ENCODE measurements around the gene NAV2. TPM values are rescaled to one million over a fixed set of nuclear protein-coding genes. Genes with fewer than 3 reads are reported as not detected.

The NAV2 gene, protein sequence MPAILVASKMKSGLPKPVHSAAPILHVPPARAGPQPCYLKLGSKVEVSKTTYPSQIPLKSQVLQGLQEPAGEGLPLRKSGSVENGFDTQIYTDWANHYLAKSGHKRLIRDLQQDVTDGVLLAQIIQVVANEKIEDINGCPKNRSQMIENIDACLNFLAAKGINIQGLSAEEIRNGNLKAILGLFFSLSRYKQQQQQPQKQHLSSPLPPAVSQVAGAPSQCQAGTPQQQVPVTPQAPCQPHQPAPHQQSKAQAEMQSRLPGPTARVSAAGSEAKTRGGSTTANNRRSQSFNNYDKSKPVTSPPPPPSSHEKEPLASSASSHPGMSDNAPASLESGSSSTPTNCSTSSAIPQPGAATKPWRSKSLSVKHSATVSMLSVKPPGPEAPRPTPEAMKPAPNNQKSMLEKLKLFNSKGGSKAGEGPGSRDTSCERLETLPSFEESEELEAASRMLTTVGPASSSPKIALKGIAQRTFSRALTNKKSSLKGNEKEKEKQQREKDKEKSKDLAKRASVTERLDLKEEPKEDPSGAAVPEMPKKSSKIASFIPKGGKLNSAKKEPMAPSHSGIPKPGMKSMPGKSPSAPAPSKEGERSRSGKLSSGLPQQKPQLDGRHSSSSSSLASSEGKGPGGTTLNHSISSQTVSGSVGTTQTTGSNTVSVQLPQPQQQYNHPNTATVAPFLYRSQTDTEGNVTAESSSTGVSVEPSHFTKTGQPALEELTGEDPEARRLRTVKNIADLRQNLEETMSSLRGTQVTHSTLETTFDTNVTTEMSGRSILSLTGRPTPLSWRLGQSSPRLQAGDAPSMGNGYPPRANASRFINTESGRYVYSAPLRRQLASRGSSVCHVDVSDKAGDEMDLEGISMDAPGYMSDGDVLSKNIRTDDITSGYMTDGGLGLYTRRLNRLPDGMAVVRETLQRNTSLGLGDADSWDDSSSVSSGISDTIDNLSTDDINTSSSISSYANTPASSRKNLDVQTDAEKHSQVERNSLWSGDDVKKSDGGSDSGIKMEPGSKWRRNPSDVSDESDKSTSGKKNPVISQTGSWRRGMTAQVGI (N-terminal part only)
- polyA plus RNA-seq: 4.0 to 8.7 TPM (median 7.5 TPM) in 3 replicates
- polyA plus RNA-seq (2011; ENCODE audit: low read depth): 4.6 TPM
- polyA plus RNA-seq (2011; cell fraction: cytosol; rRNA removed): 3.4 and 4.5 TPM in 2 replicates
- 15.0 and 17.8 TPM in 2 replicates for polyA plus RNA-seq (2011; cell fraction: nucleus; rRNA removed)
- 5.7 and 7.0 TPM in 2 replicates for polyA plus RNA-seq (2012; ENCODE audit: low replicate concordance)
- polyA minus RNA-seq: 15.8 to 39.2 TPM (median 26.1 TPM) in 3 replicates
- 4.8 TPM for polyA minus RNA-seq (2011; cell fraction: cytosol; rRNA and poly(A)+ RNA removed)
- 20.9 and 44.0 TPM in 2 replicates for polyA minus RNA-seq (2011; cell fraction: nucleus; rRNA and poly(A)+ RNA removed)

DNA sequence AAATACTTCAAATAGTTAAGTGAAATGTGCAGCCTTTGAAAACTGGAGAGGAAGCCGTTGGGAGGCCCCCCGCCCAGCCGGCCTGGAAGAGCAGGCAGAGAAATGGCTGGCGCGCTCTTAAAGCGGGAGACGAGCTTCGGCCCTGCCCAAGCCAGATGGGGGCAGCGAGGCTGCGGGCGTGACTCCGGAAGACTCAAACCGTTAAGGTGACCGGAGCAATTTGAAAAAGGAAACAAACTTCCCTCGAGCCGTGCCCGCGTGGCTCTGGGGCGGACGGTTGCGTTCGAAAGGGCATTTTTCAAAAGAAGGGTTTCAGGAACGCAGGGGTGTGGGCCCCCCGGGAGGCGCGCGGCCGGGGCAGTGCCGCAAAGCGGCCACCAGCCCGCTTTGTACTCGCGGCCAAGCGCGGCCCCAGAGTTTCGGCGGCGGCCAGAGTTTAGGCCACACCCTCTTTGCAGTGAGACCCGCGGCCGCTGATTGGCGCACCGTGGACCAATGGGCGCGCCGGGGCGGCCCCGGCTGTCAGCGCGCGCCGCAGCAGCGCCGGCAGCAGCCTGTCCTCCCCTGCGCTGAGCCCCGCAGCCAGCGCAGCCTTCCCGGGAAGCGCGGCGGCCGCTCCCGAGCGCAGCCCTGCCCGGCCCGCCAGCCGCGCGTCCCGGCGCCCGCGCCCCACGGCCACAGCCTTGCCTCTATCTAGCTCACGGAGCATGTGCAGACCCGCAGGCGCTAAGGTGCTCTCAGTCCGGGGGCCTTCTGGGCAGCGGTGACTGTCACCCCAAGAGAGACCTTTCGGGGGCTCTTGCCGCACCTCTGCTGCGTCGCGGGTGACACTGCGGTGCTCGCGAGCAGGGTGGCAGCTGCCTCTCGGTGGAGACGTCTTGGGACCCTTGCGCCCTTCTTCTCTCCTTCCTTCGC, at the start of gene NAV2:
Gene NAV2, plus strand, starts transcription at position 557 of the 915 bp plus-strand sequence. CDS start 859 bp downstream, outside the sequence.
- Histone ChIP-seq H4K20me1 (ENCODE audit: control insufficient read depth, extremely low read depth, insufficient read depth, low read length) (no peaks in the 10 kb centered on the region), H3K27ac (ENCODE audit: control insufficient read depth, insufficient read depth, low read length) (no peak within 1 kb of the TSS), H3K79me2 (ENCODE audit: control insufficient read depth, insufficient read depth, low read length) (no peaks in the 10 kb centered on the region), H3K4me1 (ENCODE audit: control insufficient read depth, extremely low read depth, insufficient read depth, low read length) (peaks cover 12% of the 10 kb centered on the region), H3K9me1 (ENCODE audit: control insufficient read depth, extremely low read depth, insufficient read depth, low read length) (no peaks in the 10 kb centered on the region), H3K9ac (ENCODE audit: control insufficient read depth, extremely low read depth, insufficient read depth, low read length) (peak within 1 kb of the TSS; percentile 71), H2AFZ (ENCODE audit: control insufficient read depth, low read length) (peak within 1 kb of the TSS; percentile 67), H3K4me3 (ENCODE audit: control insufficient read depth in 2 of 3, extremely low read depth in 1 of 3, insufficient read depth in 2 of 3, low read depth in 1 of 3, low read length in 3 of 3) (peak within 1 kb of the TSS; percentile 52 to 70 (median 64)), H3K9me3 (ENCODE audit: control insufficient read depth, low read depth, low read length) (no peaks in the 10 kb centered on the region), H3K36me3 (ENCODE audit: control insufficient read depth in 2 of 2, extremely low read depth in 1 of 2, insufficient read depth in 2 of 2, low read length in 2 of 2) (no peaks in the 10 kb centered on the region), H3K27me3 (ENCODE audit: control insufficient read depth, extremely low read depth, insufficient read depth, low read length) (peaks cover 43% of the 10 kb centered on the region), H3K4me2 (ENCODE audit: control insufficient read depth, extremely low read depth, insufficient read depth, low read depth, low read length) (peak within 1 kb of the TSS; percentile 74)
- TF ChIP-seq, protein P1, sequence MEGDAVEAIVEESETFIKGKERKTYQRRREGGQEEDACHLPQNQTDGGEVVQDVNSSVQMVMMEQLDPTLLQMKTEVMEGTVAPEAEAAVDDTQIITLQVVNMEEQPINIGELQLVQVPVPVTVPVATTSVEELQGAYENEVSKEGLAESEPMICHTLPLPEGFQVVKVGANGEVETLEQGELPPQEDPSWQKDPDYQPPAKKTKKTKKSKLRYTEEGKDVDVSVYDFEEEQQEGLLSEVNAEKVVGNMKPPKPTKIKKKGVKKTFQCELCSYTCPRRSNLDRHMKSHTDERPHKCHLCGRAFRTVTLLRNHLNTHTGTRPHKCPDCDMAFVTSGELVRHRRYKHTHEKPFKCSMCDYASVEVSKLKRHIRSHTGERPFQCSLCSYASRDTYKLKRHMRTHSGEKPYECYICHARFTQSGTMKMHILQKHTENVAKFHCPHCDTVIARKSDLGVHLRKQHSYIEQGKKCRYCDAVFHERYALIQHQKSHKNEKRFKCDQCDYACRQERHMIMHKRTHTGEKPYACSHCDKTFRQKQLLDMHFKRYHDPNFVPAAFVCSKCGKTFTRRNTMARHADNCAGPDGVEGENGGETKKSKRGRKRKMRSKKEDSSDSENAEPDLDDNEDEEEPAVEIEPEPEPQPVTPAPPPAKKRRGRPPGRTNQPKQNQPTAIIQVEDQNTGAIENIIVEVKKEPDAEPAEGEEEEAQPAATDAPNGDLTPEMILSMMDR (optimal IDR thresholded peaks at IDR 0.05 in 1 of 3, IDR thresholded peaks at IDR 0.05 in 1 of 3, conservative IDR thresholded peaks at IDR 0.05 in 1 of 3; ENCODE audit: extremely low read depth in 1 of 3, insufficient read depth in 2 of 3, low read length in 3 of 3): no peak
- TF ChIP-seq EZH2 (IDR thresholded peaks at IDR 0.05; ENCODE audit: low read length): no peak
- DNase-seq (ENCODE audit: low read depth, low spot score) (peak; percentile 19), FAIRE-seq (no peak)
- dilution Hi-C loops (cut with MboI; ENCODE audit: extremely low pct_ligation_motif_present, low sequenced_read_pairs): no loop called here

DNA sequence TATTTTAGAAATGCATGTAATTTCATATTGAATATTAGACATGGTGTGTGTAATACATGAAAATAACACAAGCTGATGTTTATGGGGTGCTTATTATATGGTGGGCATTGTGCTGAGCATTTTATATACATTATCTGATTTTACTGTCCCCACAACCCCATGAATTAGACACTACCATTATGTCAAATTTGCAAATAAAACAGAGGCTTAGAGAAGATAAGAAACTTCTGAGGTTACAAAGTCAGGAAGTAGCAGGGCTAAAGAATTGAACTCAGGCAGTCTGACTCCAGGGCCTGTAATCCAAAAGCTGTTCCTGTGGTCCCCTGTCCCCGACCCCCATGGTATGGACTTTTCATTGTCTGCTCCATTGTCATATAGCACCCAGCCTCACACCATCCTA, 49.4 kb upstream of the NAV2 start:
- H3K4me3 ChIP-seq (ENCODE audit: control insufficient read depth in 2 of 3, extremely low read depth in 1 of 3, insufficient read depth in 2 of 3, low read depth in 1 of 3, low read length in 3 of 3): no peak overlapping the region
- H3K9me1 ChIP-seq (ENCODE audit: control insufficient read depth, extremely low read depth, insufficient read depth, low read length): no peaks in the 10 kb centered on the region
- TF ChIP-seq, protein P1 (optimal IDR thresholded peaks at IDR 0.05 in 1 of 3, IDR thresholded peaks at IDR 0.05 in 1 of 3, conservative IDR thresholded peaks at IDR 0.05 in 1 of 3; ENCODE audit: extremely low read depth in 1 of 3, insufficient read depth in 2 of 3, low read length in 3 of 3): no peak
- no peak for TF ChIP-seq EZH2 (IDR thresholded peaks at IDR 0.05; ENCODE audit: low read length)
- no peaks in the 10 kb centered on the region for H3K79me2 ChIP-seq (ENCODE audit: control insufficient read depth, insufficient read depth, low read length)
- H3K36me3 ChIP-seq (ENCODE audit: control insufficient read depth in 2 of 2, extremely low read depth in 1 of 2, insufficient read depth in 2 of 2, low read length in 2 of 2): no peaks in the 10 kb centered on the region
- H3K27me3 ChIP-seq (ENCODE audit: control insufficient read depth, extremely low read depth, insufficient read depth, low read length): no peaks in the 10 kb centered on the region
- no peaks in the 10 kb centered on the region for H3K9me3 ChIP-seq (ENCODE audit: control insufficient read depth, low read depth, low read length)
- dilution Hi-C loops (cut with MboI; ENCODE audit: extremely low pct_ligation_motif_present, low sequenced_read_pairs): no loop called here
- no peak overlapping the region for H2AFZ ChIP-seq (ENCODE audit: control insufficient read depth, low read length)
- H4K20me1 ChIP-seq (ENCODE audit: control insufficient read depth, extremely low read depth, insufficient read depth, low read length): no peaks in the 10 kb centered on the region
- DNase-seq (ENCODE audit: low read depth, low spot score) (no peak), FAIRE-seq (no peak)
- H3K27ac ChIP-seq (ENCODE audit: control insufficient read depth, insufficient read depth, low read length): no peak overlapping the region
- no peak overlapping the region for H3K4me2 ChIP-seq (ENCODE audit: control insufficient read depth, extremely low read depth, insufficient read depth, low read depth, low read length)
- peaks cover 20% of the 10 kb centered on the region for H3K4me1 ChIP-seq (ENCODE audit: control insufficient read depth, extremely low read depth, insufficient read depth, low read length)
- no peak overlapping the region for H3K9ac ChIP-seq (ENCODE audit: control insufficient read depth, extremely low read depth, insufficient read depth, low read length)
